Lower leg skin (tissue), 4 donors: ENCODE data around the gene ANK3. TPM values are rescaled to one million over a fixed set of nuclear protein-coding genes. Genes with fewer than 3 reads are reported as not detected.

Source experiments
- DNase-seq, 2 donors: peaks; one replicate each; pipeline ENCODE4 v3.0.0-alpha.2; 2019; ENCODE audit warnings: low spot score in 2 of 2
- H3K4me3 ChIP-seq: fragments of 200-600 bp; sonication (generic); 2 replicates; pipeline ENCODE4 v1.5.1; 2017; ENCODE audit warnings: mild to moderate bottlenecking, low read depth; ENCODE audit not compliant: poor library complexity, severe bottlenecking
- POLR2A ChIP-seq, 2 donors: fragments of 450-650 bp; IDR thresholded peaks; one replicate each; pipeline ENCODE4 v1.6.1; 2016 to 2017; ENCODE audit warnings: antibody characterized with exemption in 2 of 2, mild to moderate bottlenecking in 1 of 2, moderate library complexity in 1 of 2
- WGBS, 2 donors: methylation state at CpG; one replicate each; pipeline ENCODE4 v1.1.5; 2018; 5-methylcytosine and 5-hydroxymethylcytosine counted together
- intact Hi-C: fragments of 100-400 bp; cut with DNase I; formaldehyde crosslinking; loops from one replicate; pipeline ENCODE4 v1.15.0; 2023; ENCODE audit warnings: low total_unique reads
- total RNA-seq, 4 donors: library from RNA; depleted of rRNA; stranded (reverse); fragments of >200 nt; gene quantifications; one replicate each; pipeline ENCODE4 v1.1.0, GENCODE V29; 2016
- TF ChIP-seq, protein P1 (sequence below), 3 donors: fragments of 450-650 bp; IDR thresholded peaks; one replicate each; pipeline ENCODE4 v1.5.1; 2016; ENCODE audit warnings: antibody characterized with exemption in 3 of 3, mild to moderate bottlenecking in 3 of 3, moderate library complexity in 2 of 3

Gene ANK3
- total RNA-seq, 4 donors from 2014 or later, result 76.2 to 107 (median 91.5) TPM

- no peak overlapping the region for H3K4me3 ChIP-seq
- intact Hi-C loops, result no loop called here
- TF ChIP-seq, protein P1, sequence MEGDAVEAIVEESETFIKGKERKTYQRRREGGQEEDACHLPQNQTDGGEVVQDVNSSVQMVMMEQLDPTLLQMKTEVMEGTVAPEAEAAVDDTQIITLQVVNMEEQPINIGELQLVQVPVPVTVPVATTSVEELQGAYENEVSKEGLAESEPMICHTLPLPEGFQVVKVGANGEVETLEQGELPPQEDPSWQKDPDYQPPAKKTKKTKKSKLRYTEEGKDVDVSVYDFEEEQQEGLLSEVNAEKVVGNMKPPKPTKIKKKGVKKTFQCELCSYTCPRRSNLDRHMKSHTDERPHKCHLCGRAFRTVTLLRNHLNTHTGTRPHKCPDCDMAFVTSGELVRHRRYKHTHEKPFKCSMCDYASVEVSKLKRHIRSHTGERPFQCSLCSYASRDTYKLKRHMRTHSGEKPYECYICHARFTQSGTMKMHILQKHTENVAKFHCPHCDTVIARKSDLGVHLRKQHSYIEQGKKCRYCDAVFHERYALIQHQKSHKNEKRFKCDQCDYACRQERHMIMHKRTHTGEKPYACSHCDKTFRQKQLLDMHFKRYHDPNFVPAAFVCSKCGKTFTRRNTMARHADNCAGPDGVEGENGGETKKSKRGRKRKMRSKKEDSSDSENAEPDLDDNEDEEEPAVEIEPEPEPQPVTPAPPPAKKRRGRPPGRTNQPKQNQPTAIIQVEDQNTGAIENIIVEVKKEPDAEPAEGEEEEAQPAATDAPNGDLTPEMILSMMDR (IDR thresholded peaks at IDR 0.05), result no peak
- no peak for TF ChIP-seq POLR2A (IDR thresholded peaks at IDR 0.05)
- DNase-seq, result no peak
Observed at GRCh38 chr10:59985639-59986038, 404.0 kb downstream of the ANK3 start.

DNA sequence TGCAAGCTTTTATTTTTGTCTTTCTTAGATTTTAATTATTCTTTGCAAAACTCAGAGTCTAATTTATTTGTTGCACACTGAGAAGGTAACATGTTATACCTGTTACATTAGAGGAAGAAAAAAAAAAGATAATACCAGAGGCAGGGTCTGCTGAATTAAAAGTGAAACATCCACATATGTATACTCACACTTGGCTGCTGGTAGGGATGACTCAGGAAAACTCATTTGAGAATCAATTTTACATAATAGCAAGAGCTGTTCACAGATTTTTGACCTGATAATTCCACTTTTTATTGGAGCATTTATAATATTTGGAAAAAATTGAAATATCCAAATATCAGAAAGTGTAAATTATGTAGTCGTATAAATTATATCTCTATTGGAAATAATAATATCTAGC is 405.3 kb downstream of the ANK3 start:
- H3K4me3 ChIP-seq, result no peak overlapping the region
- DNase-seq, result no peak
- TF ChIP-seq, protein P1 (IDR thresholded peaks at IDR 0.05), result no peak
- TF ChIP-seq POLR2A (IDR thresholded peaks at IDR 0.05), result no peak
- WGBS, 2 donors, result 64 to 66% methylated on average over 1 of the region's 1 CpG
- intact Hi-C loops, result no loop called here

GRCh38 chr10:59980356-59980755 is 409.3 kb downstream of the ANK3 start:
- no peak overlapping the region for H3K4me3 ChIP-seq
- intact Hi-C loops, result no loop called here
- TF ChIP-seq POLR2A (IDR thresholded peaks at IDR 0.05), result no peak
- TF ChIP-seq, protein P1 (IDR thresholded peaks at IDR 0.05), result no peak
- DNase-seq, result no peak
- WGBS, 2 donors, result 83 to 91% methylated on average over 1 of the region's 1 CpG

GRCh38 chr10:59977486-59977885 is 412.2 kb downstream of the ANK3 start:
- intact Hi-C loops, result loop anchor here (5.0 kb wide), 1 partner anchor 270 kb away; no protein-coding TSS in a partner anchor
- DNase-seq, result no peak
- TF ChIP-seq POLR2A (IDR thresholded peaks at IDR 0.05), result no peak
- TF ChIP-seq, protein P1 (IDR thresholded peaks at IDR 0.05), result no peak
- H3K4me3 ChIP-seq, result no peak overlapping the region

GRCh38 chr10:59976909-59977308 is 412.8 kb downstream of the ANK3 start:
- H3K4me3 ChIP-seq, result no peak overlapping the region
- intact Hi-C loops, result loop anchor here (5.0 kb wide), 1 partner anchor 270 kb away; no protein-coding TSS in a partner anchor
- DNase-seq, result no peak
- no peak for TF ChIP-seq POLR2A (IDR thresholded peaks at IDR 0.05)
- TF ChIP-seq, protein P1 (IDR thresholded peaks at IDR 0.05), result no peak
